ENCODE data around the gene PLD1.
"Not testable (repeated sequence)": the region's sequence is repeated elsewhere in the genome, so short reads cannot be mapped to it uniquely, and the experiment has no call there.

The PLD1 gene

DNA sequence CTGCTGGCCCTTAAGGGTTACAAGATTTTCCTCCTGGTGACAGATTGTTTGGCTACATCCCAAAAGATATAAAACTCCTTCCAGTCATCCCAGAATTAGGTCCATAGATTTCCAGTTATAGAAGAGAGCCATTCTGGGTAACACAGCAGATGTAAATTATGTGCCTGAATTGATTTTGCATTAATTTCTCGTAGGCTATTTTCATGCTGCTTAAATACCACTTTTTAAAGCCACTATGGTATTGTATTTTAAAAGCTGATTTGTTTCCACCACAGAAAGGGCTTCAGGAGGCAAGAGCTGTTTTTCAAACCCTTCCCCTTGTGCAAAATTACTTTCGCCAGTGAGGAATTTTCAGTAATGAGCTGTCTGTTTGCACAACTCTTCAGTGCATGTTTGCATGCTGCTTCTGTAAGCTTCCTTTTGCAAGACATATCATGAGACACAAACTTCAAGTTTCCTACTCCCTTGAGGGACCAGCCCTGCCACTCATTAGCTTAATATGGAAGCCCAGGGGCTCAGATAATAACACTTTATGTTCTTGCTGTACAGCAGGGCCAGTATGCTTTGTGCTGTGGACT is 244.7 kb downstream of the PLD1 start:
- intact Hi-C loops (cut with DNase I), result loop anchor here (2.0 to 5.0 kb wide), 3 partner anchors 379 to 603 kb away; no protein-coding TSS in a partner anchor
- DNase-seq, result no peak

DNA sequence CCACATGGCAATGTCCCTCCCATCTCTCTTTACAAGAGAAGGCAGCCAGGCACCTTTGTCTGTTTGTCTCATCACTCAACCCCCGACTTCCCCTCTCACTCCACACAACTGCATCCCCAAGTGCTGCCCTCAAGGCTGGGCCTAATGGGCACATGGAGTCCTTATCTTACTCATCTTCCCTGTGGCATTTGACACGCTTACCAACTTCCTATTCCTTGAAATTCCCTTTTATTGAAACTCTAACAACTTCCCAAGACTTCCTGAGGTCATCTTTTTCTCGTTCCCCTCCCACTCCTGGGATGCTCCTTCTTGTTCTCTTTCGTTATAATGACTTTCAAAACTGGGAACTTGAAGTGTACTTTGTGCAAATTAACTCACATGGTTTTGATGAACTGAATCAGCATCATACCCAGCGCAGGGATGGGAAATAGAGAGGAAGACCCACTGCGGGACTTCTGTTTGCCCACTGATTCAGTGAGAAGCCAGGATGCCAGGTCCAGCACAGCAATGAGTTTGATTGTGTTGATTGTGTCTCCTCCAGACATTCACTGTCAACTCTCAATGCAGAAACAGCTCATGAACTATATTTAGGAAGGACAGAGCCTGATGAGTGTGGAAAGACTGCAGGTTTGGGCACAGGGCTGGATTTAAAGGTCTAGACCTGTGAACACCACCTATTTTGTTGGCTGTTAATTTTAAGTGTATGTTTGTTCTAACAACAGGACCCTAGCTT is 245.4 kb downstream of the PLD1 start:
- intact Hi-C loops (cut with DNase I), result loop anchor here (5.0 kb wide), 1 partner anchor 513 kb away; no protein-coding TSS in a partner anchor
- no peak for DNase-seq

DNA sequence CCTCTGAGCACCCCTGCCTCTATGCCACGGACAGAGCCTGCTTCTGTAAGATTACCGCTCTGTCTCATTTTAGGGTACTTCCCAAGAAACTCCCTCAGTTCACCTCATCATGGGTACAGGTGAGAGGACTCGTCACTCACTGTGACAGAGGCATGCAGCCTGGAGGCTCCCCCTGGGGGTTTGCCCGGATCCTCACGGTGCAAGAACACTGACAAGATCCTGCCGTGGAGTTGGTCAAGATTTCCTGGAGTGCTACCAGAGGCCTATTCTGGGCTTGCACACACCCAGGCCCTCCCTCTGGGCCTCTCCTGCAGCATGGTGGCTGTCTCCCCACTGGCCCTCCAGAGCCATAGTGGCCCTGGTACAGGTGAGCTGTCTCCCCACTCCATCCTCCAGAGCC is 247.0 kb downstream of the PLD1 start:
- intact Hi-C loops (cut with DNase I), result no loop called here
- DNase-seq, result no peak

DNA sequence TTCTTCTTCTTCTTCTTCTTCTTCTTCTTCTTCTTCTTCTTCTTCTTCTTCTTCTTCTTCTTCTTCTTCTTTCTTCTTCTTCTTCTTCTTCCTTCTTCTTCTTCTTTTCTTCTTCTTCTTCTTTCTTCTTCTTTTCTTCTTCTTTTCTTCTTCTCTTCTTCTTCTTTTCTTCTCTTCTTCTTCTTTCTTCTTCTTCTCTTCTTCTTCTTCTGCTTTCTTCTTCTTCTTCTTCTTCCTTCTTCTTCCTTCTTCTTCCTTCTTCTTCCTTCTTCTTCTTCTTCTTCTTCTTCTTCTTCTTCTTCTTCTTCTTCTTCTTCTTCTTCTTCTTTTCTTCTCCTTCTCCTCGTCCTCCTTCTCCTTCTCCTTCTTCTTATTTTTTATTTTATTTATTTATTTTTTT is 247.8 kb downstream of the PLD1 start:
- intact Hi-C loops (cut with DNase I); DNase-seq: not testable (repeated sequence)

DNA sequence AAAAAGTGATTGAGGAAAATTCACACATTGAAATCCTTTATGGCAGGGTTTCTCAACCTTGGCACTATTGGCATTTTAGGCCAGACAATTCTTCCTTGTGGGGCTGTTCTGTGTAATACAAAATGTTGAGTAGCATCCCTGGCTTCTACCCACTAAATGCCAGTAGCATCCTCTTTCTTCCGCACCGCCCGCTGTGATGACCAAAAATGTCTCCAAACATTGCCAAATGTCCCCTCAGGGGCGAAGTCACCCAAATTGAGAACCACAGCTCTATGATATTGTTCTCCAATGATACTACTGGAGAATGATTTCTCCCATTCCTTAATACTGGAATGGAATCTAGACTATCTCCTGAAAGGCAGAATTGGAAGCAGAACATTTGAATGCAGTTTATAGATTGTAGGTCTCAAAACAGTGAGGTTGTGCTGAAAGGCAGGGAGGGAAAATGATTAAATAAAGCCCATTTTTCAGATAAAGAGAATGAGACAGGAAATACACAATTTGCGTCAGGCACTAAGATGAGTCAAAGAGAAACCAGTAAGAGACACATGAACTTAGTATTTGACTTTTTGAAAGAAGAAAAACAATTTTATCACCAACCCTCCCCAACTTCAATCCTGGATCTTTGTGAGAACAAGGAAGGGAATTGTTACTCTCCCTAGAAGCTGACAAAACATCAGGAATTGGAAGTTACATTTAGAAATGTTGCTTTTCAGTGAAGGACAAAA is 248.5 kb downstream of the PLD1 start:
- DNase-seq, result no peak
- intact Hi-C loops (cut with DNase I), result no loop called here

DNA sequence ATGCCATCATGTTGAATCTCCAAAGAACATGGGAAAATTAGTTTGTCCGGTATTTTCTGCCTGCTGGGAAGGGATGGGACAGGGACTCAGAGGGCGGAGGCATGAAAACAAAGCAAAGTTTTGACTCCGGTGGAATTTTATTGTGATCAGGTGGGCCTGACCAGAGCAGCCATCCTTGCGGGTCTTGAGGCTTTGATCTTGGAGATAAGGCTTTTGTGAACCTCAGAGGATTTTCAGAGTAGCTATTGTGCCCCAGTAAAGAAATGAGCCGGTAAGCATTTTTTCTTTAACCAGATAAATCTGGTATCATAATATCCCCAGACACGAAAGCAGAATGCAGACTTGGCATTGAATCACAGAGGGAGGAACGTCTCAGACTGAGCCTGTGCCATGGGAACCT is 250.7 kb downstream of the PLD1 start:
- DNase-seq, result no peak
- intact Hi-C loops (cut with DNase I), result loop anchor here (10.0 kb wide), 1 partner anchor 95 kb away; the partner anchor contains the start of gene TNIK

DNA sequence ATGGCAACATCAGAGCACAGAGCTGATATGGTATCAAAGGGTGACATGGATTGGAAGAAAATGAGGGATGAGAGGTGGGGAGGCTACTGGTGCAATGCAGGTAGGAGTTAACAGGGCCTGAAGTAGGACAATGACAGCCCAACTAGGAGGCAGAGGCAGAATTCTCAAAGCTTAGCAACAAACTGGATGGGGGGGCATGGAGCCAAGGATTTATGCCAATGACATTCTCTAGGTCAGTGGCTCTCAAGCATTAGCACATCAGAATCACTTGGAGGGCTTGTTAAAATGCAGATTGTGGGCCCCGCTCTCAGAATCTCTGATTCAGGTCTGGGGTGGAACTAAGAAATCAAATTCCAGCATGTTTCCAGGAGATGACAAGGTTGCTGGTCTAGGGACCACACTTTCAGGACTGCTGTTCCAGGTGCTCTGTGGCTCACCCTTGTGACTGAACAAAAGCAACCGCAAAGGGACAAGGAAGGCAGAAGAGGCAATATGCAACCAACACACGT is 252.0 kb downstream of the PLD1 start:
- DNase-seq, result peak in 6 of 42 donors; percentile 7 to 27 (median 16)

DNA sequence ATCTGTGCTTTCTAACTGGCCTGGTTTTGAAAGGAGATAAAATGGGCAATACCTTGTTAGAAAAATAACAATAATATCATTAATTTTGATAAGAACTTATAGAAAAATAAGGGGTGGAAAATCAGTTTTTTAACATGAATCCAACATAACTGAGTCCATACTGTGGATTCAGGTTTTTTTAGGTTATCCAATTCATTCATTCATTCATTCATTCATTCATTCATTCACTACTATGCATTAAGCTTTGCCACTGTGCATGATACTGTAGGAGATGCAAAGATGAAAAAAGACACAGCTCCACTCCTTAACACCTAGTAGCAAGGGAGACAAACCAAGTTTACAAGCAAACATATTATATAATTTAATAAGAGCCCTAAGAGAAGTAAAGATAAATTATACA is 253.1 kb downstream of the PLD1 start:
- DNase-seq, result no peak
- intact Hi-C loops (cut with DNase I), result loop anchor here (10.0 kb wide), 1 partner anchor 92 kb away; the partner anchor contains the start of gene TNIK

More for the DNA sequence above, 252.0 kb downstream of the PLD1 start:
- intact Hi-C loops (cut with DNase I), result loop anchor here (10.0 kb wide), 1 partner anchor 93 kb away; the partner anchor contains the start of gene TNIK

DNA sequence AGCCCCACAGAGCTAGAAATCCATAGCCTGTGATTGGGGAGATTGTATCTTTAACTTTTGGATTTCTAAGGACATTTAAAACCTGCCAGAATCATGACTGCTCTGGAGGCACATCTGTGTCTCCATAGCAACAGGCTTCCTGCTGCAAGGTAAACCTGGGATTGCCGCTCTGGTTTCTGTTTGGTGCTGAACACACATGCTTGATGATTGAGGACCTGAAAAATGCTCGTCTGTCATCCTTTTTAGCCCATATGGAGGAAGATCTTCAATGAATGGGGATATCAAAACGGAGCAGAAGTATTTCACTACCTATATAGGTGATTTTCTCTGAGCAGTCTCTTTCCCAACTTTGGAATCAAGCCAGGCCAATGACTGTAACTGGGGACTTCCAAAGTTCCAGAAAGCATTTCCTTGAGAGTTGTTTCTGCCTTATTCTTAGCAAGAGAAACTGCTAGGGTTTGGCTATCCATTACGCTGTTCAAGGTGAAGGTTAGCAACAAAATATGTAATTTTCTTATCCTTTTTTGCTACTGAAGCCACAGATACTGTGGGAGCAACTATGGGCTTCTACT is 253.6 kb downstream of the PLD1 start:
- DNase-seq, result peak in 21 of 42 donors; percentile 5 to 67 (median 21)
- intact Hi-C loops (cut with DNase I), result loop anchor here (10.0 kb wide), 1 partner anchor 92 kb away; the partner anchor contains the start of gene TNIK

DNA sequence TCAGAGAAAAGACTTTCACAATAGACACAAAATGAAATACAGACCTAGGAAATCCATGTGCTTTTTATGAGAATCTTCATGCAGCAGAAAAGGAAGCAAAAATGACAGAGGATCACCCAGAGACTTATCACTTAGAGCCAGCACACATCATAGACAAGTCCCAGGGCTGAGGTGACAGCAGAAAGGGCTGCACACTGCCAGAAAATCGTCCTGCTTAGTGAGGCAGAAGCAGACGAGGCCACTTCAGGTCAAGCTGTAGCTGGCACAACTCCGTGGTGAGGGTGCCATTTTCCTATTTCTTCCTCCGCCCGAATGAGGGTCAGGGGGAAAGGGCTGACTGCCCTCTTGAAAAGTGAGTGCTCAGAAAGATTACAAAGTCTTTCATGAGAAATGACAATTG is 254.1 kb downstream of the PLD1 start:
- peak in 10 of 42 donors; percentile 6 to 38 (median 22) for DNase-seq
- intact Hi-C loops (cut with DNase I), result loop anchor here (10.0 kb wide), 1 partner anchor 91 kb away; the partner anchor contains the start of gene TNIK

DNA sequence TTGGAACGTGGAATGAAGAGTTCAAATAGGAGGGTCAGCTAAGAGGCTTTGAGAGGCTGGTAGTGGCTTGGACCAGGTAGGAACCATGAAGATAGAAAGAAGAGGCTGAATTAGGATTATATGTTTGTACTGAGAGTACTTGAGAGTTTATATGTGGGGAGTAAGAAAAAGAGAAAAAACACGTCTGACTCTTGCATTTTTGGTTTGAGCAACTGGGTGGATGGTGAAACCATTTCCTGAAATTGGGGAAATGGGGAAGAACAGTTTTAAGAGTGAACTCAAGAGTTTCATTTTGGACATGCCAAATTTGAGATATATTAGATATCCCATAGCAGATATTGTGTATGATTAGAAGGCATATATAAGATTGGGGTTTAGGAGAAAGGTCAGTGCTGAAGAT is 257.2 kb downstream of the PLD1 start:
- no peak for DNase-seq
- intact Hi-C loops (cut with DNase I), result loop anchor here (10.0 kb wide), 1 partner anchor 88 kb away; the partner anchor contains the start of gene TNIK

DNA sequence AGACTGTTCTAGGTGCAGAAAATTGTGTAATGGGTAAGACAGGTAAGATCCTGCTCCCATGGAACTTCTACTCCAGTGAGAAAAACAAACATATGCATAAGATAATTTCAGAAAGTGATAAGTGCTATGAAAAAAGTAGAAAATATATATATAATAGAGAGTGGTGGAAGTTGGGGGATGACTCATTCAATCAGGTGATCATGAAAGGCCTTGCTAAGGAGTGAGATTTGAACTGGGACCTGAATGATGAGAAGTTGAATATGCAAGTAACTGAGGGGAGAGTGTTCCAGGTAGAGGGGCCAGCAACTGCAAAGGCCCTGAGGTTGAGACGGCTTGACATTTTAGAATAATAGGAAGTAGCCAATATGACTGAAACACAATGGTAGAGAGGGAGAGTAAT is 257.8 kb downstream of the PLD1 start:
- intact Hi-C loops (cut with DNase I), result loop anchor here (10.0 kb wide), 1 partner anchor 88 kb away; the partner anchor contains the start of gene TNIK
- no peak for DNase-seq

DNA sequence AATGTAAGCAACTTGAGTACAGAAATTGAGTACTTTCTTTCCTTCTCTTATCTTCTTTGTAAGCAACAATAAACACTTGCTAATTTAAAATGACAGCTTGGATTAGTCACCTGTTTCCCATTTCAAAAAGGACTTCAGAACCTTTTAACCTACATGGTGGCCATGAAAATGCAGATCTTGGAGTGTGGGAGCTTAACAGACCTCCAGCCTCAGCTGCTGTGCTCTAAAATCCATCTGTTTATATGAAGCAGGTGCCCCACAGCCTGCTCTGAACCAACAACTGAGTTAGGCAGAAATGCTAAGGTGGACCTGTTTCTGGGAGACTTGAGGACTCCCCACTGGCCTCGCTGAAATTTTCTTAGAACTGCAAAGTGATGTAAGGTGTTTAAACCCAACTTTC is 259.0 kb downstream of the PLD1 start:
- intact Hi-C loops (cut with DNase I), result loop anchor here (10.0 kb wide), 1 partner anchor 86 kb away; the partner anchor contains the start of gene TNIK
- no peak for DNase-seq

All from head of caudate nucleus (tissue), 42 donors.